GM12864 (cell line): ENCODE measurements around the gene KCTD12.

Experiments
- DNase-seq: peaks from one replicate; pipeline ENCODE4 v3.0.0-alpha.2; 2011; ENCODE audit warnings: low read depth
- H3K4me3 ChIP-seq: 2 replicates; pipeline ENCODE4 v1.5.1; 2011; ENCODE audit warnings: mild to moderate bottlenecking, low read depth, low read length, control low read depth
- CTCF ChIP-seq: IDR thresholded peaks from 2 replicates; pipeline ENCODE4 v1.5.1; 2011; ENCODE audit warnings: low read depth, mild to moderate bottlenecking, moderate library complexity, low read length, control low read depth, inconsistent platforms; ENCODE audit errors: missing control alignments

The KCTD12 gene

DNA sequence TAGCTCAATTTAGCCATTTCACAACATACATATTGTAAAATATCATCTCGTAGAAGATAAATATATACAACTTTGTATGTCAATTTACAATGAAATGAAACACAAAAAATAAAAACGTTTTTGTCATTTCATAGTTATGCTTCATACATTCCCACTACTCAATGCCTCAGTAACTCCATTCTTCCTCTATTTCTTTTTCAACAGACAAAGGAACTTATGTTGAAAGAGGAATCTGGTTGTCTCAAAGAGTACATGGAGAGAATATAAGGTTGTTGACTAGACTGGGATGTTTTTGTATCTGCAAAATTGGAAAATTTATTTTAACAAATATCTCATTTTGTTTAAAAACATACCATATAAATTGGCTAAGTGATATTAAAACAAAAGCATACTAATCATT is 12.8 kb downstream of the KCTD12 start:
- DNase-seq, result no peak
- no peak for TF ChIP-seq CTCF
- H3K4me3 ChIP-seq, result no peak overlapping the region

- H3K4me3 ChIP-seq, result no peak overlapping the region
- DNase-seq, result no peak
- no peak for TF ChIP-seq CTCF
These were observed 13.5 kb downstream of the KCTD12 start for GRCh38 chr13:76872675-76873074.

DNA sequence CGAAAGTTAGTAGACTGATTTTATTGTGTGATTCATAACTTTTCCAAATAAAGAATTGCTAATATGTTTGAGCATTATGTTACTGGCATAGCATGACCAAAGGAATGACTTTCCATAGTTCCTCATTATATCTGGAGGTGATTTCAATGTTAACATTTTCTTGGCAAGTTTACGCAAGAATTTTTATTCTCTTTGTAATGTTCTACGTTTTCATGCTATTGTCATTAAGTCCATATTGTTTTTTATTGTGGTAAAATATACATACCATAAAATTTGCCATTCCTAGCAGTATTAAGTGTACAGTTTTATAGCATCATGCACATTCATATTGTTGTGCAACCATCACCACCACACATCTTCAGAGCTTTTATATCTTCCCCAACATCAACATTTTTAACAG is 14.8 kb downstream of the KCTD12 start:
- no peak overlapping the region for H3K4me3 ChIP-seq
- DNase-seq, result no peak
- no peak for TF ChIP-seq CTCF

- DNase-seq, result no peak
- H3K4me3 ChIP-seq, result no peak overlapping the region
- no peak for TF ChIP-seq CTCF
These were observed 17.8 kb downstream of the KCTD12 start for GRCh38 chr13:76868371-76868770.

- no peak for TF ChIP-seq CTCF
- no peak overlapping the region for H3K4me3 ChIP-seq
- DNase-seq, result no peak
These were observed 20.2 kb downstream of the KCTD12 start for GRCh38 chr13:76865996-76866503.

DNA sequence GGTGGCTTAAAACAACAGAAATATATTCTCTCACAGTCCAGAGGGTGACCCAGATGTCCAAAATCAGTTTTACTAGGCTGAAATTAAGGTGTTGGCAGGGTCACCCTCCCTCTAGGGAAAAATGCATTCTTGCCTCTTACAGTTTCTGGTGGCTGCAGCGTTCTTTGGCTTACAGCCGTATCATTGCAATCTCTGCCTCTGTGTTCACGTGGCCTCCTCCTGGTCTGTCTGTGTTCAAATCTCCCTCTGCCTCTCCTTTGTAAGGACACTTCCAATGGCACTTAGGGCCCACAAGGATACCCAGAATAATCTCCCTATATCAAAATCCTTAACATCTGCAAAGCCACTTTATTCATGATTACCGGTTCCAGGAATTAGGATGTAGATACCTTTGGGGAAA is 21.1 kb downstream of the KCTD12 start:
- no peak overlapping the region for H3K4me3 ChIP-seq
- no peak for TF ChIP-seq CTCF
- no peak for DNase-seq

DNA sequence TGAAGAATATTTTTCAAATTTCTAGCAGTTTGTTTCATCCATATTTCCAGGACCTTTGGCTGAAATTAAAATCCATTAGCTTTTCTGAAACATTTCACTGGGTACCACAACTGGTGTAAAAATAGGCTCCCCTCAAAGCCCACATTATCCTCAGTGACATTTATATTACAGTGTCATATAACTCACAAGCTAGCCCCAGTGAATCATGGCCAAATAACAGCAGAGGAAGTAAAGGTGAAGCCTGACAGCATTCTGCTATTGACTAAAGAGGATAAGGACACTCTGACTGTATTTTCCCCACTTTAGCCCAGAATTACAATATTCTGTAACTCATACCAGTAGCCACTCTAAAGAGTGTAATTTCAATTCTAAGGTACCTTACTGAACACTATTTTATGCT is 21.9 kb downstream of the KCTD12 start:
- TF ChIP-seq CTCF, result no peak
- no peak overlapping the region for H3K4me3 ChIP-seq
- no peak for DNase-seq
